Suprapubic skin (tissue), 4 donors: Measurements from ENCODE around the gene HAS3. TPM values are rescaled to one million over a fixed set of nuclear protein-coding genes. Genes with fewer than 3 reads are reported as not detected.
"Not testable (repeated sequence)": the region's sequence is repeated elsewhere in the genome, so short reads cannot be mapped to it uniquely, and the experiment has no call there.

Experiments
- DNase-seq, 2 donors: peaks; one replicate each; pipeline ENCODE4 v3.0.0-alpha.2; 2019; ENCODE audit warnings: low spot score in 2 of 2
- H3K27ac ChIP-seq: fragments of 200-600 bp; sonication (generic); one replicate; pipeline ENCODE4 v1.5.1; 2019
- H3K27me3 ChIP-seq: fragments of 200-600 bp; sonication (generic); one replicate; pipeline ENCODE4 v1.5.1; 2019
- H3K36me3 ChIP-seq: fragments of 200-600 bp; sonication (generic); one replicate; pipeline ENCODE4 v1.5.1; 2019
- H3K4me1 ChIP-seq: fragments of 200-600 bp; sonication (generic); one replicate; pipeline ENCODE4 v1.5.1; 2019
- H3K4me3 ChIP-seq: fragments of 200-600 bp; sonication (generic); one replicate; pipeline ENCODE4 v1.5.1; 2019; ENCODE audit warnings: mild to moderate bottlenecking
- H3K9me3 ChIP-seq: fragments of 200-600 bp; sonication (generic); one replicate; pipeline ENCODE4 v1.5.1; 2019
- EP300 ChIP-seq: sonication (generic); formaldehyde crosslinking; IDR thresholded peaks from one replicate; pipeline ENCODE4 v1.6.1; 2017; ENCODE audit warnings: antibody characterized with exemption
- POLR2A ChIP-seq, 2 donors: fragments of 450-650 bp; IDR thresholded peaks; one replicate each; pipeline ENCODE4 v1.6.1; 2017; ENCODE audit warnings: antibody characterized with exemption in 2 of 2, mild to moderate bottlenecking in 2 of 2, moderate library complexity in 2 of 2
- POLR2AphosphoS5 ChIP-seq, 3 donors: sonication (generic); formaldehyde crosslinking; IDR thresholded peaks; one replicate each; pipeline ENCODE4 v1.6.1; 2017; ENCODE audit warnings: antibody characterized with exemption in 3 of 3
- WGBS: methylation state at CpG from one replicate; pipeline ENCODE4 v1.1.5; 2018; 5-methylcytosine and 5-hydroxymethylcytosine counted together
- total RNA-seq, 4 donors: library from RNA; depleted of rRNA; stranded (reverse); fragments of >200 nt; gene quantifications; one replicate each; pipeline ENCODE4 v1.1.0, GENCODE V29; 2016
- TF ChIP-seq, protein P1 (sequence below), 2 donors: fragments of 200-600 bp in 1 of 2; fragments of 450-650 bp in 1 of 2; sonication (generic) in 1 of 2; IDR thresholded peaks; one replicate each; pipeline ENCODE4 v1.5.1; 2016 to 2019; ENCODE audit warnings: antibody characterized with exemption in 2 of 2, mild to moderate bottlenecking in 1 of 2, moderate library complexity in 1 of 2

Gene HAS3
- total RNA-seq, 4 donors from 2014 or later: 4.4 to 11.3 (median 7.1) TPM

DNA sequence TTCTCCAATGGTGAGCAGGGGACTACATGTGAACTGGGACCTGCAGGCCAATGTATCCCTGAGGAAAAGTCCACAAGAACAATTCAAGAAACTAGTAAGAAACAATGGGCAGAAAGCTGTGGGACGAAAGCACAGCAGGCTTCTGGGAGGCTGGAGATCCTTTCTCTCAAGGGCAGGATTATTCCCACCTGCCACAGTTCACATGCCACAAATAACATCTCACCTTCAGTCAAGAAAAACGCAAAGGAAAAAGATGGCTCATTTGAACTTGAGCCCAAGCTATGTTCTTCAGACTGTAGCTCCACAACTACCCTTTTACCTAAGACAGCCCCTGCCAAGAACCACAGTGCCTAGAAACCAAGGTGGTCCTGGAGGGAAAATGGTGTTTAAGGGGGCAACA lies 13.0 kb downstream of the HAS3 start:
- peaks cover 69% of the 10 kb centered on the region for H3K36me3 ChIP-seq
- no peak for TF ChIP-seq POLR2A (IDR thresholded peaks at IDR 0.05)
- no peaks in the 10 kb centered on the region for H3K27me3 ChIP-seq
- H3K9me3 ChIP-seq: no peaks in the 10 kb centered on the region
- H3K27ac ChIP-seq: no peak overlapping the region
- H3K4me3 ChIP-seq: no peak overlapping the region
- no peak for DNase-seq
- H3K4me1 ChIP-seq: peaks cover 10% of the 10 kb centered on the region
- 92% methylated on average over 2 of the region's 2 CpGs for WGBS

DNA sequence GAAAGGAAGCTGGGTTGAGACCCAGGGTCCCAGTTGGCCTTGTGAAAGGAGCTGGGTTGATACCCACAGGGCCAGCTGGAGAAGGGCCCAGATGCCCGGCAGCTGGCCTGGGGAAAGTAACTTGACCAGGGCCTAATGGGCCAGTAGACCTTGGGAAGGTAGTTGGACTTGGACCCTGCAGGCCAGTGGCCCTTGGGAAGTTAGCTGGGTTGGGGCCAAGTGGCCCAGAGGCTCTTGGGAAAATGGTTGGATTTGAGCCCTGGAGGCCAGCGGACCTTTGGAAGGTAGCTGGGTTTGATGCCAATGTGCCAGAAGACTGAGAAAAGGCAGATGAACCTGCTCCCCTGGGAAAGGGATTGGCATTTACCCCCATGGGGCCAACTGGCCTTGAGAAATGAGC lies 13.5 kb downstream of the HAS3 start:
- Histone ChIP-seq H3K4me3 (no peak overlapping the region), H3K4me1 (peaks cover 12% of the 10 kb centered on the region), H3K36me3 (peaks cover 64% of the 10 kb centered on the region), H3K27ac (no peak overlapping the region), H3K9me3 (no peaks in the 10 kb centered on the region), H3K27me3 (no peaks in the 10 kb centered on the region)
- DNase-seq: no peak
- no peak for TF ChIP-seq POLR2AphosphoS5 (IDR thresholded peaks at IDR 0.05)
- no peak for TF ChIP-seq POLR2A (IDR thresholded peaks at IDR 0.05)
- TF ChIP-seq, protein P1, sequence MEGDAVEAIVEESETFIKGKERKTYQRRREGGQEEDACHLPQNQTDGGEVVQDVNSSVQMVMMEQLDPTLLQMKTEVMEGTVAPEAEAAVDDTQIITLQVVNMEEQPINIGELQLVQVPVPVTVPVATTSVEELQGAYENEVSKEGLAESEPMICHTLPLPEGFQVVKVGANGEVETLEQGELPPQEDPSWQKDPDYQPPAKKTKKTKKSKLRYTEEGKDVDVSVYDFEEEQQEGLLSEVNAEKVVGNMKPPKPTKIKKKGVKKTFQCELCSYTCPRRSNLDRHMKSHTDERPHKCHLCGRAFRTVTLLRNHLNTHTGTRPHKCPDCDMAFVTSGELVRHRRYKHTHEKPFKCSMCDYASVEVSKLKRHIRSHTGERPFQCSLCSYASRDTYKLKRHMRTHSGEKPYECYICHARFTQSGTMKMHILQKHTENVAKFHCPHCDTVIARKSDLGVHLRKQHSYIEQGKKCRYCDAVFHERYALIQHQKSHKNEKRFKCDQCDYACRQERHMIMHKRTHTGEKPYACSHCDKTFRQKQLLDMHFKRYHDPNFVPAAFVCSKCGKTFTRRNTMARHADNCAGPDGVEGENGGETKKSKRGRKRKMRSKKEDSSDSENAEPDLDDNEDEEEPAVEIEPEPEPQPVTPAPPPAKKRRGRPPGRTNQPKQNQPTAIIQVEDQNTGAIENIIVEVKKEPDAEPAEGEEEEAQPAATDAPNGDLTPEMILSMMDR (IDR thresholded peaks at IDR 0.05): no peak
- TF ChIP-seq EP300: no peak
- 86% methylated on average over 1 of the region's 2 CpGs for WGBS

DNA sequence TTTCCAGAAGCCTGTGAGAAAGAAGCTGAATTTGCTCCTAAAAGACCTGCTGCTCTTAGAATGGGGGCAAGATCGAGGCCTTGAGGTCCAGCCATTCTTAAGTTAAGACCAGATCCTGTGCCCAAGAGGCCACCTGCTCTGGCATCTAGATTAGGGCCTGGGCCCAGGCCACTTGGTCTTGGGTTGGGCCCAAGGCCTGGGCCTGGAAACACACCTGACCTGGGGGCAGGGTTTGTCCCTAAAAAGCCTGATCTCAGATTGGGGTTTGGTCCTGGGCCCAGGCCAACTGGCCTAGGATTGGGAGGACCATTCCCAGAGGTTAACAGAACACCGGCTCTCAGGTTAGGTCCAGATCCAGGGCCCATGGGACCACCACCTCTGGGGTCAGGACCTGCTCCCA lies 14.1 kb downstream of the HAS3 start:
- peaks cover 61% of the 10 kb centered on the region for H3K36me3 ChIP-seq
- no peaks in the 10 kb centered on the region for H3K27me3 ChIP-seq
- no peak overlapping the region for H3K4me3 ChIP-seq
- H3K27ac ChIP-seq: no peak overlapping the region
- no peak for DNase-seq
- WGBS: 100% methylated on average over 1 of the region's 2 CpGs
- H3K9me3 ChIP-seq: no peaks in the 10 kb centered on the region
- peaks cover 12% of the 10 kb centered on the region for H3K4me1 ChIP-seq
- TF ChIP-seq POLR2AphosphoS5 (IDR thresholded peaks at IDR 0.05) (no peak), POLR2A (IDR thresholded peaks at IDR 0.05) (no peak), EP300 (no peak)
- TF ChIP-seq, protein P1 (IDR thresholded peaks at IDR 0.05): no peak

DNA sequence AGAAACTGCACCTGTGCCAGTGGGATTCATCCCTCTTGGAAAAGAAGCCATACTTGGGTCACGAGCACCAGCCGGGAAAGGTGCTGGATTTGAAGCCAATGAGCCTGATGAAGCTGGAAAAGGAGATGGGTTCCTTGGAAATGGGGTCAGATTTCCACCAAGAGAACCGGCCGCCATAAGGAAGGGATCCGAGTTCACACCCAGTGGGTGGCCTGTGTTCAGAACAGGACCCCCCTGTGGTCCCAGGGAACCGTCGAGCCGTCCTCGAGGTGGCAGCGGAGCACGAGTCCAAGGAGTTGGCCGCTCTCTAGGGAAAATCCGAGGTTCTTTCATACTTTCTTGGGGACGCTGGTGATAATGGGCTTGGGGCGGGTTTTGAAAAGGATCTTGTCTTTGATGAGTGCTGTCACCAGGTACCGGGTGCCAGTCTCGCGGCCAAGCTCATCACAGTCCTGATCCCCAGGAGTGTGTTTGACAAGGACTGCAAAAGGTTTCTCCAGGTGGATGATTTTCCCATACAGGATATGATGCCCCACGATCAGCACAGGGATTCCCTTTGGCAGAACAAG lies 14.7 kb downstream of the HAS3 start:
- TF ChIP-seq, protein P1 (IDR thresholded peaks at IDR 0.05): no peak
- TF ChIP-seq EP300: no peak
- TF ChIP-seq POLR2A (IDR thresholded peaks at IDR 0.05): no peak
- TF ChIP-seq POLR2AphosphoS5 (IDR thresholded peaks at IDR 0.05): no peak
- Histone ChIP-seq H3K27me3 (no peaks in the 10 kb centered on the region), H3K4me1 (peaks cover 12% of the 10 kb centered on the region), H3K36me3 (peaks cover 59% of the 10 kb centered on the region), H3K27ac (no peak overlapping the region), H3K9me3 (no peaks in the 10 kb centered on the region), H3K4me3 (no peak overlapping the region)
- 95% methylated on average over 19 of the region's 19 CpGs for WGBS
- peak in 1 of 2 donors; percentile 64 for DNase-seq

DNA sequence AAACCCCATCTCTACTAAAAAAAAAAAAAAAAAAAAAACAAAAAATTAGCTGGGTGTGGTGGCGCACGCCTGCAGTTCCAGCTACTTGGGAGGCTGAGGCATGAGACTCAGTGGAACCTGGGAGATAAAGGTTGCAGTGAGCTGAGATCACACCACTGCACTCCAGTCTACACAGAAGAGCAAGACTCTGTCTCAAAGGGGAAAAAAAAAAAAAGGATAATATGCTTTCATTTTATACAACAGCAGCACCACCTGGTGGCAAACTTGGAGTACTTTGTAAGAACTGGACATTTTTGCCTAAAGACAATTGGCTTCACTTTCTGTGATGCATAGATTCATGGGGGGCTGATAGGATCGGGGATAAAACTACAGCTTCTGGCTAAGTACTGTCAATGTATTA lies 18.5 kb downstream of the HAS3 start:
- 67% methylated on average over 3 of the region's 3 CpGs for WGBS
- Histone ChIP-seq H3K4me1 (peaks cover 7% of the 10 kb centered on the region), H3K27me3 (no peaks in the 10 kb centered on the region), H3K27ac (no peak overlapping the region), H3K9me3 (no peaks in the 10 kb centered on the region), H3K36me3 (peaks cover 36% of the 10 kb centered on the region), H3K4me3 (no peak overlapping the region)
- TF ChIP-seq POLR2A (IDR thresholded peaks at IDR 0.05): no peak
- TF ChIP-seq, protein P1 (IDR thresholded peaks at IDR 0.05): peak; percentile 53 to 69
- TF ChIP-seq POLR2AphosphoS5 (IDR thresholded peaks at IDR 0.05): no peak
- peak in 1 of 2 donors; percentile 32 for DNase-seq

DNA sequence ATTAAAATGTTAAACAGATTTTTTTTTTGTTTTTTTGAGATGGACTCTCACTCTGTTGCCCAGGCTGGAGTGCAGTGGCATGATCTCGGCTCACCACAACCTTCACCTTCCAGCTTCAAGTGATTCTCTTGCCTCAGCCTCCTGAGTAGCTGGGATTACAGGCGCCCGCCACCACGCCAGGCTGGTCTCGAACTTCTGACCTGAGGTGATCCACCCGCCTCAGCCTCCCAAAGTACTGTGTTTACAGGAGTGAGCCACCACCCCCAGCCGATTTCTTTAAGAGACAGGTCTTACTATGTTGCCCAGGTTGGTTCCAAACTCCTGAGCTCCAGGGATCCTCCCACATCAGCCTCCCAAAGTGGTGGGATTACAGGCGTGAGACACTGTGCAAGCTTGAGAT lies 19.0 kb downstream of the HAS3 start:
- 83% methylated on average over 8 of the region's 8 CpGs for WGBS
- not testable (repeated sequence) for H3K9me3 ChIP-seq, H3K4me1 ChIP-seq, H3K27me3 ChIP-seq, H3K27ac ChIP-seq, H3K4me3 ChIP-seq
- H3K36me3 ChIP-seq: peaks cover 31% of the 10 kb centered on the region
- peak in 1 of 2 donors; percentile 41 for DNase-seq

GRCh38 chr16:69124961-69125360 lies 19.5 kb downstream of the HAS3 start:
- H3K9me3 ChIP-seq, H3K4me3 ChIP-seq, H3K27ac ChIP-seq, H3K27me3 ChIP-seq: not testable (repeated sequence)
- peaks cover 25% of the 10 kb centered on the region for H3K36me3 ChIP-seq
- 93% methylated on average over 14 of the region's 14 CpGs for WGBS
- peak in 1 of 2 donors; percentile 50 for DNase-seq
- peaks cover 12% of the 10 kb centered on the region for H3K4me1 ChIP-seq
